ENCODE measurements around the gene NAXD. TPM values are rescaled to one million over a fixed set of nuclear protein-coding genes. Genes with fewer than 3 reads are reported as not detected.
"Not testable (repeated sequence)": the region's sequence is repeated elsewhere in the genome, so short reads cannot be mapped to it uniquely, and the experiment has no call there.

The NAXD gene
- total RNA-seq, 2 experiments from 2014 or later, result 23.3 to 25.2 TPM

DNA sequence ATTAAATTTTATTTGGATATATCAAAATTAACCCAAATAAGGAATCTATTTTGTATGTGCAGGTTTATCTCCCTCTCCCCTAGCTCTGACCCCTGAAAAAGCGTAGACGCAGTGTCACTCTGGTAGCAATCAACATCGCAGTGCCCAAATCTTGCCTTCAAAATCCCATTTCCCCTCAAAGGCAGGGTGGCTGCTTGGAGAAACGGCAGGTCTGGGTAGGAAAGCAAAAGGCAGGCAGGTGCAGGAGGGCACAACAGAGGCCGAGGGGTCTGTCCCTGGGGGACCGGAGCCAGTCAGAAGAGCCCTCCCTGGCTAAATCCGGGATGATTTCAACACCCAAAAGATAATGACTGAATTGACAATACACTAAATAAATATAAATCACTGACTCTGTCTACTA lies 41.9 kb downstream of the NAXD start:
- POLR2A ChIA-PET, result no interaction called here
- H3K4me3 Mint-ChIP-seq, result no peak overlapping the region
- peaks cover 11% of the 10 kb centered on the region for H3K9me3 Mint-ChIP-seq
- CTCF ChIA-PET, result interaction anchor here (0.7 kb wide), 1 partner anchor 278 kb away, joined by 3 read pairs; no protein-coding TSS in a partner anchor
- DNase-seq, result no peak
- no peak overlapping the region for H3K27ac Mint-ChIP-seq
- peaks cover 25% of the 10 kb centered on the region for H3K4me1 Mint-ChIP-seq
- no peaks in the 10 kb centered on the region for H3K27me3 Mint-ChIP-seq
- peaks cover 53% of the 10 kb centered on the region for H3K36me3 Mint-ChIP-seq (ENCODE audit: low read depth)

- Mint-ChIP-seq H3K9me3 (peaks cover 11% of the 10 kb centered on the region), H3K27ac (peak overlapping the region; percentile 1), H3K4me1 (peaks cover 25% of the 10 kb centered on the region), H3K36me3 (ENCODE audit: low read depth) (peaks cover 65% of the 10 kb centered on the region)
- DNase-seq, CTCF ChIA-PET, POLR2A ChIA-PET, H3K27me3 Mint-ChIP-seq, H3K4me3 Mint-ChIP-seq: not testable (repeated sequence)
Observed at GRCh38 chr13:110658218-110658911, 43.0 kb downstream of the NAXD start.

GRCh38 chr13:110661256-110661655 lies 45.9 kb downstream of the NAXD start:
- Mint-ChIP-seq H3K36me3 (ENCODE audit: low read depth) (peaks cover 77% of the 10 kb centered on the region), H3K27me3 (no peaks in the 10 kb centered on the region), H3K9me3 (peaks cover 11% of the 10 kb centered on the region), H3K27ac (no peak overlapping the region), H3K4me3 (no peak overlapping the region), H3K4me1 (peaks cover 23% of the 10 kb centered on the region)
- POLR2A ChIA-PET, result no interaction called here
- DNase-seq, result no peak
- CTCF ChIA-PET, result interaction anchor here (0.8 to 1.4 kb wide), 3 partner anchors 10 to 126 kb away, joined by 3 to 4 read pairs (median 4); no protein-coding TSS in a partner anchor

DNA sequence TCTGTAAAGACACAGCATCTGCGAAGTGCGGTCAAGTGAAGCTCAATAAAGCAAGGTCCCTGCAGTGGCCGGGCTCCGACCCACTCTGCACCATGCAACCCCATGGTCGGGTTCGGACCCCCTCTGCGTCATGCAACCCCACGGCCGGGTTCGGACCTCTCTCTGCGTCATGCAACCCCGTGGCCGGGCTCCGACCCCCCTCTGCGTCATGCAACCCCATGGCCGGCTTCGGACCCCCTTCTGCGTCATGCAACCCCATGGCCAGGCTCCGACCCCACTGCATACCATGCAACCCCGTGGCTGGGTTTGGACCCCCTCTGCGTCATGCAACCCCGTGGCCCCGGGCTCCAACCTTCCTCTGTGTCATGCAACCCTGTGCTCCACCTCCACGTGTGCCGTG lies 46.7 kb downstream of the NAXD start:
- peaks cover 84% of the 10 kb centered on the region for H3K36me3 Mint-ChIP-seq (ENCODE audit: low read depth)
- POLR2A ChIA-PET, result no interaction called here
- H3K27ac Mint-ChIP-seq, result no peak overlapping the region
- DNase-seq, result no peak
- peaks cover 22% of the 10 kb centered on the region for H3K4me1 Mint-ChIP-seq
- no peak overlapping the region for H3K4me3 Mint-ChIP-seq
- CTCF ChIA-PET, result interaction anchor here (0.8 to 1.4 kb wide), 3 partner anchors 14 to 125 kb away, joined by 3 to 4 read pairs (median 3); no protein-coding TSS in a partner anchor
- H3K27me3 Mint-ChIP-seq, result no peaks in the 10 kb centered on the region
- peaks cover 11% of the 10 kb centered on the region for H3K9me3 Mint-ChIP-seq

- H3K27ac Mint-ChIP-seq, result no peak overlapping the region
- no peaks in the 10 kb centered on the region for H3K27me3 Mint-ChIP-seq
- H3K4me1 Mint-ChIP-seq, result peaks cover 13% of the 10 kb centered on the region
- no peak overlapping the region for H3K4me3 Mint-ChIP-seq
- ChIA-PET POLR2A (no interaction called here), CTCF (interaction anchor here (1.4 kb wide), 1 partner anchor 14 kb away, joined by 3 read pairs; no protein-coding TSS in a partner anchor)
- peaks cover 8% of the 10 kb centered on the region for H3K9me3 Mint-ChIP-seq
- DNase-seq, result no peak
- H3K36me3 Mint-ChIP-seq (ENCODE audit: low read depth), result peaks cover 81% of the 10 kb centered on the region
Observed at GRCh38 chr13:110662777-110663443, 47.6 kb downstream of the NAXD start.

DNA sequence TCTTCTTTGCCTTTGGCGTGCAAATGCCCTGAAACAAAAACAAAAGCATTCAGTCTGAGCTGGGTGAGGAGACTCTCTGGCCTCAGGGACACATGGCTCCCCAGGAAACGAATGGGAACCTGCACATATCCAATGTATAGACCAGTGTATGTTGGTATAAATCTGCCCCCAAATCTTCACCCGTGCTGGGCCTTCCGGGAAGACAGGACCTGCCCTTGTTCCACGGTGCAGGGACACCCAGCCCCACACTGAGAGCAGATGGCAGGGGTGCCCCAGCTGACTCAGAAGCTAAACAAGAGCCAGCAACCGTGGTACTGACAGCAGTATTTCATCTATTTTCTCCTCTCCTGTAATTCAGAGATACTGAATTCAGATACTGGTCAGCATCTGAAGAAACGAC lies 48.1 kb downstream of the NAXD start:
- H3K9me3 Mint-ChIP-seq, result peaks cover 5% of the 10 kb centered on the region
- H3K4me3 Mint-ChIP-seq, result no peak overlapping the region
- H3K27ac Mint-ChIP-seq, result no peak overlapping the region
- CTCF ChIA-PET, result interaction anchor here (1.4 kb wide), 1 partner anchor 15 kb away, joined by 3 read pairs; no protein-coding TSS in a partner anchor
- H3K4me1 Mint-ChIP-seq, result peaks cover 8% of the 10 kb centered on the region
- no peak for DNase-seq
- no peaks in the 10 kb centered on the region for H3K27me3 Mint-ChIP-seq
- POLR2A ChIA-PET, result no interaction called here
- peaks cover 76% of the 10 kb centered on the region for H3K36me3 Mint-ChIP-seq (ENCODE audit: low read depth)

- no peaks in the 10 kb centered on the region for H3K27me3 Mint-ChIP-seq
- DNase-seq, result no peak
- POLR2A ChIA-PET, result no interaction called here
- peaks cover 5% of the 10 kb centered on the region for H3K9me3 Mint-ChIP-seq
- H3K36me3 Mint-ChIP-seq (ENCODE audit: low read depth), result peaks cover 77% of the 10 kb centered on the region
- H3K4me3 Mint-ChIP-seq, result no peak overlapping the region
- CTCF ChIA-PET, result interaction anchor here (0.5 kb wide), 1 partner anchor 214 kb away, joined by 3 read pairs; no protein-coding TSS in a partner anchor
- no peak overlapping the region for H3K27ac Mint-ChIP-seq
- peaks cover 6% of the 10 kb centered on the region for H3K4me1 Mint-ChIP-seq
Observed at GRCh38 chr13:110664041-110664440, 48.7 kb downstream of the NAXD start.

- DNase-seq, result no peak
- Mint-ChIP-seq H3K27ac (no peak overlapping the region), H3K27me3 (no peaks in the 10 kb centered on the region), H3K4me3 (no peak overlapping the region), H3K36me3 (ENCODE audit: low read depth) (peaks cover 74% of the 10 kb centered on the region), H3K4me1 (peaks cover 4% of the 10 kb centered on the region), H3K9me3 (peaks cover 5% of the 10 kb centered on the region)
- CTCF ChIA-PET, result no interaction called here
- POLR2A ChIA-PET, result no interaction called here
Observed at GRCh38 chr13:110664673-110665072, 49.3 kb downstream of the NAXD start.

- peaks cover 70% of the 10 kb centered on the region for H3K36me3 Mint-ChIP-seq (ENCODE audit: low read depth)
- no peak overlapping the region for H3K4me3 Mint-ChIP-seq
- H3K27ac Mint-ChIP-seq, result no peak overlapping the region
- H3K9me3 Mint-ChIP-seq, result no peaks in the 10 kb centered on the region
- no peak for DNase-seq
- H3K27me3 Mint-ChIP-seq, result no peaks in the 10 kb centered on the region
- CTCF ChIA-PET, result interaction anchor here (1.3 kb wide), 1 partner anchor 12 kb away, joined by 3 read pairs; no protein-coding TSS in a partner anchor
- H3K4me1 Mint-ChIP-seq, result peaks cover 7% of the 10 kb centered on the region
- POLR2A ChIA-PET, result no interaction called here
Observed at GRCh38 chr13:110665491-110666254, 50.3 kb downstream of the NAXD start.

DNA sequence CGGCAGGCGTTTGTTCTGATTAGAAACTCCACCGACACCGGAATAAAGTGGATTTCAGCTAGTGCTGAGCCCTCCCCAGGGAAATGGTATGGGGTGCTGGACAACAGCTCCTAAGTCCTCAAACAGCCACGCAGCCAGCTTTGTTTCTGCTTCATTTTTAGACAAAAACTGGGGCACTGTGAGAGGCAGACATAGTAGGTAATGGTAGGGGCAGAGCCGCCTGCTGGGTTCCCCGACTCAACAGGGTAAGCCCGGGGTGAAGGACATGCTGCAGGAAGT lies 50.8 kb downstream of the NAXD start:
- DNase-seq, result no peak
- H3K4me3 Mint-ChIP-seq, result no peak overlapping the region
- no peak overlapping the region for H3K27ac Mint-ChIP-seq
- H3K27me3 Mint-ChIP-seq, result no peaks in the 10 kb centered on the region
- no peaks in the 10 kb centered on the region for H3K9me3 Mint-ChIP-seq
- H3K36me3 Mint-ChIP-seq (ENCODE audit: low read depth), result peaks cover 72% of the 10 kb centered on the region
- CTCF ChIA-PET, result interaction anchor here (1.3 kb wide), 1 partner anchor 12 kb away, joined by 3 read pairs; no protein-coding TSS in a partner anchor
- H3K4me1 Mint-ChIP-seq, result peaks cover 10% of the 10 kb centered on the region
- POLR2A ChIA-PET, result no interaction called here

GRCh38 chr13:110669036-110669435 lies 53.7 kb downstream of the NAXD start:
- H3K4me3 Mint-ChIP-seq, result no peak overlapping the region
- H3K36me3 Mint-ChIP-seq (ENCODE audit: low read depth), result peaks cover 69% of the 10 kb centered on the region
- H3K27me3 Mint-ChIP-seq, result no peaks in the 10 kb centered on the region
- ChIA-PET CTCF (interaction anchor here (0.7 to 1.7 kb wide), 2 partner anchors 12 to 24 kb away, joined by 3 to 4 read pairs; no protein-coding TSS in a partner anchor), POLR2A (no interaction called here)
- no peaks in the 10 kb centered on the region for H3K9me3 Mint-ChIP-seq
- no peak for DNase-seq
- H3K4me1 Mint-ChIP-seq, result peaks cover 10% of the 10 kb centered on the region
- no peak overlapping the region for H3K27ac Mint-ChIP-seq

DNA sequence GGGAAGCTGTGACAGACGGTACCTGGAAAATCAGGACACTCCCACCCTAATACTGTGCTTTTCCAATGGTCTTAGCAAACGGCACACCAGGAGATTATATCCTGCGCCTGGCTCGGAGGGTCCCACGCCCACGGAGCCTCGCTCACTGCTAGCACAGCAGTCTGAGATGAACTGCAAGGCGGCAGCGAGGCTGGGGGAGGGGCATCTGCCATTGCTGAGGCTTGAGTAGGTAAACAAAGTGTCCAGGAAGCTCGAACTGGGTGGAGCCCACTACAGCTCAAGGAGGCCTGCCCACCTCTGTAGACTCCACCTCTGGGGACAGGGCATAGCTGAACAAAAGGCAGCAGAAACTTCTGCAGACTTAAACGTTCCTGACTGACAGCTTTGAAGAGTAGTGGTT lies 54.5 kb downstream of the NAXD start:
- POLR2A ChIA-PET, H3K27ac Mint-ChIP-seq, H3K27me3 Mint-ChIP-seq, H3K9me3 Mint-ChIP-seq, H3K4me3 Mint-ChIP-seq, DNase-seq: not testable (repeated sequence)
- Mint-ChIP-seq H3K4me1 (peaks cover 10% of the 10 kb centered on the region), H3K36me3 (ENCODE audit: low read depth) (peaks cover 73% of the 10 kb centered on the region)
- CTCF ChIA-PET, result interaction anchor here (1.7 kb wide), 1 partner anchor 11 kb away, joined by 4 read pairs; no protein-coding TSS in a partner anchor
